HG03095 (cell line): ENCODE data around the gene TTLL3.
"Not testable (repeated sequence)": the region's sequence is repeated elsewhere in the genome, so short reads cannot be mapped to it uniquely, and the experiment has no call there.

ENCODE experiments used
- ATAC-seq: cut with Tn5 transposase; IDR thresholded peaks from one replicate; pipeline ENCODE4 v1.9.1; 2021; ENCODE audit warnings: moderate library complexity; ENCODE audit not compliant: unreplicated experiment

The TTLL3 gene

GRCh38 chr3:9834520-9835380, 24.7 kb downstream of the TTLL3 start:
- no peak for ATAC-seq

- no peak for ATAC-seq
Observed at GRCh38 chr3:9837701-9838582, 27.9 kb downstream of the TTLL3 start.

- no peak for ATAC-seq
Observed at GRCh38 chr3:9838856-9839255, 28.8 kb downstream of the TTLL3 start.

GRCh38 chr3:9841015-9841414, 31.0 kb downstream of the TTLL3 start:
- no peak for ATAC-seq

GRCh38 chr3:9843715-9844438, 33.8 kb downstream of the TTLL3 start, which contains the start of gene RPUSD3:
TSS of gene RPUSD3 (minus strand) at chr3:9844008. CDS start at chr3:9843990, 18 bp downstream.
- peak; percentile 99 for ATAC-seq

- no peak for ATAC-seq
Observed at GRCh38 chr3:9846231-9846630, 36.2 kb downstream of the TTLL3 start.

- ATAC-seq, result no peak
Observed at GRCh38 chr3:9846931-9847488, 36.9 kb downstream of the TTLL3 start.

- not testable (repeated sequence) for ATAC-seq
Observed at GRCh38 chr3:9847870-9848269, 37.8 kb downstream of the TTLL3 start.

GRCh38 chr3:9848860-9849259, 38.8 kb downstream of the TTLL3 start:
- ATAC-seq, result not testable (repeated sequence)

GRCh38 chr3:9851383-9851782, 41.3 kb downstream of the TTLL3 start:
- not testable (repeated sequence) for ATAC-seq

GRCh38 chr3:9851926-9852325, 41.9 kb downstream of the TTLL3 start:
- not testable (repeated sequence) for ATAC-seq

GRCh38 chr3:9852528-9852927, 42.5 kb downstream of the TTLL3 start:
- no peak for ATAC-seq

GRCh38 chr3:9854291-9854940, 44.4 kb downstream of the TTLL3 start:
- ATAC-seq, result not testable (repeated sequence)

GRCh38 chr3:9855594-9855993, 45.5 kb downstream of the TTLL3 start:
- no peak for ATAC-seq

GRCh38 chr3:9859530-9860025, 49.5 kb downstream of the TTLL3 start:
- no peak for ATAC-seq

- ATAC-seq, result no peak
Observed at GRCh38 chr3:9861201-9861600, 51.1 kb downstream of the TTLL3 start.

GRCh38 chr3:9861626-9862130, 51.6 kb downstream of the TTLL3 start:
- no peak for ATAC-seq

GRCh38 chr3:9862391-9863057, 52.5 kb downstream of the TTLL3 start:
- ATAC-seq, result no peak

GRCh38 chr3:9863058-9863772, 53.2 kb downstream of the TTLL3 start:
- ATAC-seq, result no peak
